Myometrial cell (primary cell): Measurements from ENCODE around the gene CGB2. TPM values are rescaled to one million over a fixed set of nuclear protein-coding genes. Genes with fewer than 3 reads are reported as not detected.

Experiments used
- total RNA-seq: library from RNA; depleted of rRNA; stranded (reverse); fragments of >200 nt; gene quantifications from 2 replicates; pipeline ENCODE4 v1.2.3, GENCODE V29; 2015

Gene CGB2
- not detected in 2 replicates for total RNA-seq

DNA sequence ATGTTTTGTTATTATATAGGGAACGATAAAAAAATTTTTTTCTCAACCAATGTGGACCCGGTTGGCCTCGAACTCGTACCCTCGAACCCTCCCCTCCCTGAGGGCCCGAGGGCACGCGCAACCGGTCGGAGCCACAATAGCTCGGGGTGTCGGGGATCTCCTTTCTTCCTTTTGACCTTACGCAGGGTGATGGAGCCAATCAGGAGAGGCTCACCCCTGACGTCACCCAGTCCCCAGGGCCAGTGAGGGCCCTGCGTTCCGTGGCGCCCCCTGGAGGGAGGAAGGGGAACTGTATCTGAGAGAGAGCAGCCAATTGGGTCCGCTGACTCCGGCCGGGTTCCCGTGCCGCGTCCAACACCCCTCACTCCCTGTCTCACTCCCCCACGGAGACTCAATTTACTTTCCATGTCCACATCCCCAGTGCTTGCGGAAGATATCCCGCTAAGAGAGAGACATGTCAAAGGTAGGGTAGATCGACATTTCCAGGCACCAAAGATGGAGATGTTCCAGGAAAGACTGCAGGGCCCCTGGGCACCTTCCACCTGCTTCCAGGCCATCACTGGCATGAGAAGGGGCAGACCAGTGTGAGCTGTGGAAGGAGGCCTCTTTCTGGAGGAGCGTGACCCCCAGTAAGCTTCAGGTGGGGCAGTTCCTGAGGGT lies at the start of gene CGB2:
TSS of gene CGB2 (plus strand) at position 249 of the 660 bp plus-strand sequence. CDS start at position 455, 206 bp downstream.

DNA sequence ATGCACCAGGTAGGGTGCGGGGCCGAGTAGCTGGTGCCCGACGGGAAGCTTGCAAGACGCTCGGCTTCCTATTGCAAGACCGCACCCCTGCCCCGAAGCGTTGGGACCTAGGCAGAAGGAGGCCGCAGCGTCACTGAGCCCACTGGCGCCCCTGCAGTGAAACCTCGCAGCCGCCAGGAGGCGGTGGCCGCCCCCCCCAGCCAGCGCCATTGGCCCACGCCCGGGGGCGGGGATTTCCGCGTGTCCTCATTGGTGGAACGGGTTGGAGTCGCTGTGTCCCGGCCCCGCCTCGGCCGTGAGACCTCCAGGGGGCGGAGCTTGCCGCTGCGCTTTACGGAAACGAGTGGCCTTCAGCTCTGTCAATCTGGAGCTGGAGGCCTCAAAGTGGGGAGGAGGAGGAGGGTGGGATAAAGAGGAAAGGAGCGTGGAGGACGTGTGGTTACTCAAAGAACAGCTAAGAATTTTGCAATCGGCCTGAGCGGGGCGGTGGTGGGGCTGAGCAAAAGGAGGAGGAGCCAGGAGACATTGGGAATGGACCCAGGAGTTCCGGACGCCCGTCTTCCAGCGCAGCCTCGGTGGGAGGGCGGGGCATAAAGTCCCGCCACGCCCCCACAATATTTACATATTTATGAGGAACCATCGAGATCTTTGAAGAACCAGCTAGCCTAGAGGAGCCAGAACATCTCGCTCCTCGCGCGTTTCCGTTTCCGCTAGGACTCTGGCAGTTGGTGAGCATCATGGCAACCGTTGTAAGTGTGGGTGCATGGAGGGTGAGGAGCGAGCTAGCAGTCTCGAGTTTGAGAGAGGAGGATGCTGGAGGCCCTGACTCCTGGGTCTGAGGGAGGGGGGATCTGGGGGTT lies 38.3 kb upstream of the CGB2 start, which contains the start of the genes GYS1 and RUVBL2:
TSS of gene GYS1 (minus strand) at position 135 of the 860 bp plus-strand sequence. CDS start 197 bp downstream, outside the sequence.
TSS of gene RUVBL2 (plus strand) at position 713 of the 860 bp plus-strand sequence. CDS start at position 738, 25 bp downstream.

DNA sequence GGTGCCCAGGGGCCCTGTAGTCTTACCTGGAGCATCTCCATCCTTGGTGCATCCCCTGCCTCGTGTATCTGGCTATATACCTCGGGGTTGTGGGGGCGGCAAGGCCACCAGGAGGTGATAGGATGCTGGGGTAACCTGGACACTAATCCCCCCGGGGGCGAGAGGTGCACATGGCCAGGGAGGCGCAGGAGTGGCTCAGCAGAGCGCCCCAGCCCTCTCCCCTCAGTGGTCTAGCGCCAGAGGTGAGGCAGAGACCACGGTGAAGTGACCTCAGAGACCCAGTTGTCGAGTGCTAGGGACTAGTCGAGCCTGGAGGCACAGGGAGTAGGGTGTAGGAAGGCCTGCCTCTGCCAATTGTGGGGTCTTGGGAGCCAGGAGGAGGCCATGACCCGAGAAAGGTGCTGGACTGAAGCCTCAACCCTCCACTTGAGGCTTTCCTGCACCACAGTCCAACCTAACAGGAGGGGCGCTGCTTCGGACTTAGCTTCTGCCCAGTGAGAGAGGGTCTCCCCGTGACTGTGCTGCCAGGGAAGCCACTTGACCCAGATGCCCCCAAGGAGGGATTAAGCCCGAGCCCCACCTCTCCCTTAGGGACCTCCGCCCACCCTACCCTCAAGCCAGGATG lies 14.5 kb upstream of the CGB2 start, which contains the start of gene LHB:
TSS of gene LHB (minus strand) at position 51 of the 625 bp plus-strand sequence. CDS start at position 41, 10 bp downstream.

DNA sequence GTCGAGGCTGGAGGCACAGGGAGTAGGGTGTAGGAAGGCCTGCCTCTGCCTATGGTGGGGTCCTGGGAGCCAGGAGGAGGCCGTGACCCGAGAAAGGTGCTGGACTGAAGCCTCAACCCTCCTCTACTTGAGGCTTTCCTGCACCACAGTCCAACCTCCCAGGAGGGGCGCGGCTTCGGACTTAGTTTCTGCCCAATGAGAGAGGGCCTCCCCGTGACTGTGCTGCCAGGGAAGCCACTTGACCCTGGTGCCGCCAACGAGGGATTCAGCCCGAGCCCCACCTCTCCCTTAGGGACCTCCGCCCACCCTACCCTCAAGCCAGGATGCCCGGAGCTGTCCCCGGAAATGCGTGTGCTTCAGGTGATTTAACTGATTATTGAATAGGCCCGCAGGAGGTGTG lies 7.5 kb upstream of the CGB2 start, which contains the start of gene CGB3:
TSS of gene CGB3 (minus strand) at position 101 of the 400 bp plus-strand sequence. CDS start 362 bp downstream, outside the sequence.

DNA sequence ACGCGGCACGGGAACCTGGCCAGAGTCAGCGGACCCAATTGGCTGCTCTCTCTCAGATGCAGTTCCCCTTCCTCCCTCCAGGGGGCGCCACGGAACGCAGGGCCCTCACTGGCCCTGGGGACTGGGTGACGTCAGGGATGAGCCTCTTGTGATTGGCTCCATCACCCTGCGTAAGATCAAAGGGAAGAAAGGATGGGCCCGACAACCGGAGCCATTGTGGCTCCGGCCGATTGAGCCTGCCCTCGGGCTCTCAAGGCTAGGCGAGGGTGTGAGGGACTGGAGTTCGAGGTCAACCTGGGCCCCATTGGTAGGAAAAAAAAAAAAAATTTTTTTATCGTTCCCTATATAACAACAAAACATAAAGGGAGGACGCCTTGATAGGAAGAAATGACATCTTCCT lies 5.1 kb downstream of the CGB2 start, which contains the start of gene CGB1:
TSS of gene CGB1 (minus strand) at position 81 of the 400 bp plus-strand sequence. CDS start 184 bp downstream, outside the sequence.

DNA sequence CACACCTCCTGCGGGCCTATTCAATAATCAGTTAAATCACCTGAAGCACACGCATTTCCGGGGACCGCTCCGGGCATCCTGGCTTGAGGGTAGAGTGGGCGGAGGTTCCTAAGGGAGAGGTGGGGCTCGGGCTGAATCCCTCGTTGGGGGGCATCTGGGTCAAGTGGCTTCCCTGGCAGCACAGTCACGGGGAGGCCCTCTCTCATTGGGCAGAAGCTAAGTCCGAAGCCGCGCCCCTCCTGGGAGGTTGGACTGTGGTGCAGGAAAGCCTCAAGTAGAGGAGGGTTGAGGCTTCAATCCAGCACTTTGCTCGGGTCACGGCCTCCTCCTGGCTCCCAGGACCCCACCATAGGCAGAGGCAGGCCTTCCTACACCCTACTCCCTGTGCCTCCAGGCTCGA lies 11.9 kb downstream of the CGB2 start, which contains the start of gene CGB5:
TSS of gene CGB5 (plus strand) at position 301 of the 400 bp plus-strand sequence. CDS start 362 bp downstream, outside the sequence.

DNA sequence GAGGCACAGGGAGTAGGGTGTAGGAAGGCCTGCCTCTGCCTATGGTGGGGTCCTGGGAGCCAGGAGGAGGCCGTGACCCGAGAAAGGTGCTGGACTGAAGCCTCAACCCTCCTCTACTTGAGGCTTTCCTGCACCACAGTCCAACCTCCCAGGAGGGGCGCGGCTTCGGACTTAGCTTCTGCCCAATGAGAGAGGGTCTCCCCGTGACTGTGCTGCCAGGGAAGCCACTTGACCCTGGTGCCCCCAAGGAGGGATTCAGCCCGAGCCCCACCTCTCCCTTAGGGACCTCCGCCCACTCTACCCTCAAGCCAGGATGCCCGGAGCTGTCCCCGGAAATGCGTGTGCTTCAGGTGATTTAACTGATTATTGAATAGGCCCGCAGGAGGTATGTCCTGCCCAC lies 17.3 kb downstream of the CGB2 start, which contains the start of gene CGB8:
TSS of gene CGB8 (minus strand) at position 101 of the 400 bp plus-strand sequence. CDS start 372 bp downstream, outside the sequence.

DNA sequence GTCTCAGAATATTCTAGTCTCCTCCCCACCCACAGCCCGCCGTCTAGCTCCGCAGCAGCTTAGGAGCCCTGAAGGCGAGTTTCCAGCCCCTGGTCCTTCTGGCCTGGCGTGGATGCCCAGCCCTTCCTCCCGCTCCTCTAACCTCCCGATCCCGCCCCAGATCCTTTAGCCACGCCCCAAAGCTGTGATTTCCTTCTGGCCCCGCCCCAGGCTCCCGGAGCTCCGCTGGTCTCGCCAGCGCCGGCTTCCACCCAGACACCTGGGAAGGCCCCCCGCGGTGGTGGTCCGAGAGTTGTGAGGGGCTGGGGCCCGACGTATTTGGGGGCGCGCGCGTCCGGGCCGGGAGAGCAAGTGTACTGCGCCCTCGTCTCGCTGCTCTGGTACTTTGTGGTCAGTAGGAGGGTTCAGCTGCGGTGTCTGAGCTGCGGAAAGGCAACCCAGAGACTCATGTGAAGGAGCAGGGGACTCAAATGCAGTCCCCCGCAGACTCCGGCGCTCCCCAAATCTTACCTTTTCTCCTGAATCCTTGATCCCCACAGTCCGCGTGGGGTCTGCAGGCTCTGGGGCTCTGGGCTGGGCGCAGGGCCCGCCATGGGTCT lies 26.0 kb downstream of the CGB2 start, which contains the start of gene CGB7:
TSS of gene CGB7 (minus strand) at position 114 of the 599 bp plus-strand sequence. CDS start 2,374 bp downstream, outside the sequence.

DNA sequence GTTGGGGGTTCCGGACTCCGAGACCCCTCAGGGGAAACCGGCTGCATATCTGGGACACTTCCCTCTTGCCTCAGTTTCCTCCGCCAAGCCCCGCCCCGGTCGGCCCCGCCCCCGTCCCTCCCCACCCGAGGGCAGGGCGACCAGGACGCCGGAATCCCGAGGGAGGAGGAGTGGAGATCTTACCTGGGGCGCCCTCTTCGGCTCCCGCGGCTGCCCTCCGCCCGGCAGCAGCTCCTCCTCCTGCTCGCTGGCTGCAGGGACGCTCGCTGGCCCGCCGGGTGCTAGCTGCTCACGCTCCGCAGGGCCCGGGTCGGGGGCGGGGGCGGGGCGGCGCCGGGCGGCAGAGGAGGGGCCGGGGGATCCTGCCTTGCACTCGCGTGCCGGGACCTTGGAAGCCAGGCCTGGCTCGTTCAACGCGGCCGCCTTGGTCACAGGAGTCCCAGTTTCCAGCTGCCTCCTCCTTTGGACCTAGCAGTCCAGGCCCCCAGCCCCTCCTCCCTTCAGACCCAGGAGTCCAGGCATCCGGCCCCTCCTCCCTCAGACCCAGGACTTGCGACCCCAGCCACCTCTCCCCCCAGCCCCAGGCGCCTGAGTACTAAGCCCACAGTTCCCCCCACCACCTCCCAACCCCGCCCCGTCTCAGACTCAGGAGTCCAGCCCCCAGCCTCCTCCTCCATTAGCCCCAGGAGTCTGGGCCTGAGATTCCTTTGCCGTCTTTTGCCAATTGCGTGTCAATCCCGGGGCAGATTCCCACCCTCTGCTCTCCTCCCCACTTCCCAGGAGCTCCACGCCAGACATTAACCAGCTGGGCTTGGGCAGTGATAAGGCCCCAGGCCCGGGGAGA lies 33.3 kb downstream of the CGB2 start, which contains the start of gene NTF4:
TSS of gene NTF4 (minus strand) at position 51 of the 844 bp plus-strand sequence. CDS start 2,821 bp downstream, outside the sequence.

Other genes with a start within 250 kb of the CGB2 start
- gene BCAT2, start 220.9 kb upstream of the CGB2 start, total RNA-seq, result 65.0 and 83.0 TPM in 2 replicates
- gene HSD17B14, start 195.4 kb upstream of the CGB2 start, total RNA-seq, result 2.3 and 8.2 TPM in 2 replicates
- gene PLEKHA4, start 163.3 kb upstream of the CGB2 start, total RNA-seq, result 24.3 and 32.3 TPM in 2 replicates
- 35.1 and 39.8 TPM in 2 replicates for gene PPP1R15A, start 159.5 kb upstream of the CGB2 start, total RNA-seq
- gene TULP2, start 133.1 kb upstream of the CGB2 start, total RNA-seq, result not detected in 2 replicates
- gene NUCB1, start 131.6 kb upstream of the CGB2 start, total RNA-seq, result 188 and 245 TPM in 2 replicates
- not detected in 2 replicates for gene DHDH, start 98.2 kb upstream of the CGB2 start, total RNA-seq
- gene BAX, start 77.0 kb upstream of the CGB2 start, total RNA-seq, result 189 and 226 TPM in 2 replicates
- gene FTL, start 66.6 kb upstream of the CGB2 start, total RNA-seq, result 3,594 and 3,702 TPM in 2 replicates
- 38.1 and 43.8 TPM in 2 replicates for gene GYS1, start 38.6 kb upstream of the CGB2 start, total RNA-seq
- gene RUVBL2, start 38.0 kb upstream of the CGB2 start, total RNA-seq, result 336 and 350 TPM in 2 replicates
- gene LHB, start 14.8 kb upstream of the CGB2 start, total RNA-seq, result not detected in 2 replicates
- not detected in 2 replicates for gene CGB3, start 7.6 kb upstream of the CGB2 start, total RNA-seq
- not detected in 2 replicates for gene CGB1, start 5.0 kb downstream of the CGB2 start, total RNA-seq
- gene CGB5, start 12.0 kb downstream of the CGB2 start, total RNA-seq, result not detected in 2 replicates
- gene CGB8, start 17.2 kb downstream of the CGB2 start, total RNA-seq, result not detected in 2 replicates
- 0.29 and 0.53 TPM in 2 replicates for gene CGB7, start 25.9 kb downstream of the CGB2 start, total RNA-seq
- not detected in 2 replicates for gene NTF4, start 32.9 kb downstream of the CGB2 start, total RNA-seq
- not detected in 2 replicates for gene KCNA7, start 40.8 kb downstream of the CGB2 start, total RNA-seq
- gene SNRNP70, start 53.6 kb downstream of the CGB2 start, total RNA-seq, result 165 and 195 TPM in 2 replicates
- gene LIN7B, start 82.5 kb downstream of the CGB2 start, total RNA-seq, result 16.5 and 21.0 TPM in 2 replicates
- 2.3 and 6.3 TPM in 2 replicates for gene C19orf73, start 87.3 kb downstream of the CGB2 start, total RNA-seq
- gene PPFIA3, start 87.7 kb downstream of the CGB2 start, total RNA-seq, result 1.2 and 1.8 TPM in 2 replicates
- gene HRC, start 123.5 kb downstream of the CGB2 start, total RNA-seq, result not detected in 2 replicates
- gene TRPM4, start 125.9 kb downstream of the CGB2 start, total RNA-seq, result 18.5 and 19.0 TPM in 2 replicates